COR-L47 (cell line): Measurements from ENCODE around the gene PGPEP1.
"Not testable (repeated sequence)": the region's sequence is repeated elsewhere in the genome, so short reads cannot be mapped to it uniquely, and the experiment has no call there.

ENCODE experiments used
- DNase-seq: peaks from one replicate; lab custom pipeline; 2025; lab: John Stamatoyannopoulos, UW

The PGPEP1 gene

GRCh38 chr19:18308051-18308947, 32.1 kb upstream of the PGPEP1 start:
- no peak for DNase-seq

DNA sequence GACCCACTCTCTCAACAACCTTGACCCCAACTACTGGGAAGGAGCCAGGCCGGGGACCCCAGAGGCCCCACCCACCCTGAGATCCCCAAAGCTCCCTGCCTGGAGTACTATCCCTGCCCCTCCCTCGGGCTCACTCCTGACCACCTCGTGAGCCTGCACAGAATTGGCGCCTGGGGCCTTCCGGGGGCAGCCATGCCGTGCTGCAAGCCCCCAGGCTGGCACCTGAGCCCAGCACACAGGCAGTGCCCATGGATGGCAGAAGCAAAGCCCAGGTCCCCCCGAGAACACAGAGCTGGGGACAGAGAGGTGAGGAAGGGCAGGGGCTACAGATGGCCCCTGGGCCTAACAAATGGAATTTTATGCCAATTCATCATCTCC, 31.5 kb upstream of the PGPEP1 start:
- DNase-seq = no peak

GRCh38 chr19:18309525-18310064, 30.8 kb upstream of the PGPEP1 start:
- no peak for DNase-seq

DNA sequence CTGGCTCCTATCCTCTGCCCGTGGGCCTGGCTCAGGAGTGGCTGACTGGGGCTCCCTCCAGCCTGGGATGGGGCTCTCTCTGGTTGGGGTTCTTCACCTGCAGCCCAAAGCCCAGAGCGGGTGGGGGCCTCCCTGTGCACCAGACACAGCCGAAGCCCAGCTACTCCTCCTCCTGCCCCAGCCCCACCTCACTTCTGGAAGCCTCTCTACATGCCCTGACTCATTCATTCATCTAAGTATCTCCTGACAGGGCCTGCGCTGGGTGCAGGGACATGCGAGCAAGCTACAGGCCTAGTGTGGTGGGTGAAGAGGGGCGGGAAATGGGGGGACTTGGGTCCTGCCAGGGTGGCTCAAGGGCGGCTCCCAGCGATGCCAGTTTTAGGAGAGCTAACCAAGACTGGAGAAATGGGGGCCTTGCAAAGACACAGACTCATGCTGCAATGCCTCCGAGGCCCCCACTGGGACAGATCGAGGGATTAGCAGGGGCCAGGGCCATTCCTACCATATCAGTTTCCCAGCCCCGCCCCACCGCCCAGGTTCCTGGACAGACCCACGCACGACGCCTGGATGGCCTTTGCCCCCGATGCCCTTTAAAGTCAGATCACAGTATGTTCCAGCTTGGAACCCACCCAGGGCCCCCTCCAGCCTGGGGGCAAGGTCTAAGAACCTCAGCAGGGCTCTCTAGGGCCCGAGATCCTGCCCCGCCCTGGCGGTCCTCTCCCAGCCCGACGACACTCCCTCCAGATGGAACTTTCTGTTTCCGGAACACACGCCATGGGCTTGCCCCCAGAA, 30.1 kb upstream of the PGPEP1 start:
- DNase-seq = no peak

- no peak for DNase-seq
Measured at GRCh38 chr19:18310966-18311365, 29.4 kb upstream of the PGPEP1 start.

DNA sequence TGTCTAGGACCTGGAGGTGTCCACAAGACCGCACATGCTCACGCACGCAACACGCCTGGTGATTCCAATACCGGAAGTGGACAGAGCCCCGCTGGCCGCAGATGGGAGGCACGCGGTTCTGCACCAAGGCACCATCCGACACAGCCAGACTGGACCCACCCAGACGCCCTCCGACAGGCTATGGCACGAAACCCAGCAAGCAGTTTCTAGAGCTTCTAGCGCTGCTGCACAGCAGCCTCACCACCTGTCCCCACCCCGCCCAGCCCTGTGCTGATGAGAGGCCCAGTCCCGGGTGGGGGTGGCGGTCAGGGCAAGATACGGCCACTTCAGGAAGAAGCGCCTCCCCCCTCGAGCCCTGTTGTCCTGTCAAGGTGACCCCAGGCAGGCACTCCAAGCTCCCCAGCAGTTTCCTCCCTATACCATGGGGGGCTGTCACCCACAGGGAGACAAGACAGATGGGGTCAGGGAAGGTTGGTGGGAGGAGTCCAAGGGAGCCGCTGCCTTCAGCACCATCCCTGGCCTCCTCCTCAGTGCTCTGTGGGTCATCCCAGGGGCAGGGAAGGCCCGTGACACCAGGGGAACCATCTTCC, 28.8 kb upstream of the PGPEP1 start:
- DNase-seq = no peak

DNA sequence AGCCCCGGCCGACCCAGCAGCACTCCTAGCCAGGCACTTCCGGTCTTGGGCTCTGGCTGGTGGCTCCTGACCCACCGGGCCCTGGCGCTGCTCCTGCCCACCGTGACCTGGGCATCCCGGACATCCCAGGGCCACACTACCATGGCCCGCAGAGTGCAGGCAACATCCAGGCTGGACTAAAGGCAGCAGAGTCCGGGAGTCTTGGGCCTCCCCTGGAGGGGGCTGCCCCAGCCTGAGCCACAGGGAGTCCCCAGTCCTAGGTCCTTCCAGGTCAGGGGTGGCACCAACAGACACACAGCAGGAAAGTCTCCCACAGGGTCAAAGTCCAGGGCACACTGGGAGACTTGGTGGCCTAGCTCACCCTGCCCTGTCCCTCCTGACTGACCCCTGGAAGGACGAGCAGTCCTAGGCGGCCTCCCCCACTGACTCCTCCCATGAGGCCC, 28.3 kb upstream of the PGPEP1 start:
- no peak for DNase-seq

DNA sequence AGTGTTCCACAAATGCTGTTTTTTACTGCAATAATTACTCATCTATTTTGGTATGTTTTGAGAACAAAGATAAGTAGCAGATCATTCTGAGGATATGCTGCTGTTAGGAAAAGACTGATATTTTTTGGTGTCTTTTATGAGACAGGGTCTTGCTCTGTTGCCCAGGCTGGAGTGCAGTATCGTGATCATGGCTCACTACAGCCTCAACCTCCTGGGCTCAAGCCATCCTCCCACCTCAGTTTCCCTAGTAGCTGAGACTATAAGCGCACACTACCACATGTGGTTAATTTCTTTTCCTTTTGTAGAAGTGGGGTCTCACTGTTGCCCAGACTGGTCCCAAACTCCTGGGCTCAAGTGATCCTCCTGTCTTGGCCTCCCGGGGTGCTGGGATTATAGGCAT, 27.0 kb upstream of the PGPEP1 start:
- DNase-seq = no peak

GRCh38 chr19:18317961-18318800, 22.2 kb upstream of the PGPEP1 start:
- DNase-seq = no peak

DNA sequence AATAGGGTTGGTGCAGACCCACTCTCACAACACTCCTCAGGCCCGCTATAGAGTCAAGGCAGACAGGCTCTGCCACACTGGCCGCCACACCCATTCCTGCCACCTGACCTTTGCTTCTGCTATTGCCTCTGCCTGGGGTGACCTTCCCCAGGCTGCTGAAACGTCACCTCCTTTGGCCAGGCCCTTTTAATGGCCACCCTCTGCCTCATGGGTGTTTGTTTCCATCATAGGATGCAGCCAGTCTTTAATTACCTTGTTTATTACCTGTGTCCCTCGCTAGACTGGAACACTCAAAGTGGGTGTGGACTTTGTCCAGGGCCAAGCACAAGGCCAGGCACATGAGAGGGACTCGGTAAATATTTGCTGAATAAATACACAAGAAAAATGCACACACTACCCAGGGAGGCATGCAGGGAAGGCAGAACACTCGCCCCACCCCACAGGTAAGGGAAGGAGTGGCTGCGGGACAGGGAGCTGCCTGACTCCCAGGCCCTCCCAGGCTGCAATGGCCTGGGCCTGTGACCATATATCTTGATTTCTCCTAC, 20.7 kb upstream of the PGPEP1 start:
- no peak for DNase-seq

DNA sequence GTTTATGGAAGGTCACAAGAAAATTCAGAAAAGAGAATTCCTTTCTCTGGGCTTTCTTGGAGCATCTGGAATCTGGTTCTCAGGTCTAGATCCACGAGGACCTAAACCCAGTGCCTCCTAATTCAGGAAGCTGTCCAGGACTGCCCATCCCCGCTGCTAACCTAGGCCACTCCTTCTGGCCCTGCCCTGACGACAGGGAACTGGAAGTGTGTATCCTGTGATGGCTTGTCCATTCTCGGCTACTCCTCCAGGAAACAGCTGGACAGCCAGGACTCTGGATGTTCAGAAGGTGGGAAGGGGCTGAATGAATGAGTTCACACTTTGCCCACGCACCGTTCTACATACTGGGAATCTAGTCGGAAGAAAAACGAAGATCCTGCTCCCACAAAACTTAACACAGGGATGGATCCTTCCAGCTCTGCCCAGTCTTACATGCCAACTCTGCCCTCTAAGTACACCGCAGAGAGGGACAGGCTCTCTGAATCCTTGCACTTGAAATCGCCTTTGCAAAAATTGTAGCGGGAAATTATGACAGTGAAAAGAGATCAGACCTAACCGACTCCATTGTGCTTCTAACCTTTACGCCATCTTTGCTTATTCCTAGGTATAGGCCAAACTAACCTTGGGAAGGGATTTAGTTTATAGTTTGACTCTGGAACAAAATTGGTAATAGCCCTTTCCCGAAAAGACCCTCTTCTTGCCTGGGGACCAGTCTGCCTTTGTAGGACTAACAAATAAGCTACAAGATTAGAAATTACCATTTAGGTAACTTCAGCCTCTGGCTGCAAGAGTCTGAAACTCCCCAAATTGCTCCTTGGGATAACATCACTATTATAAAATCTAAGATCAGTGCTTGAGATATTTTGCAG, 19.3 kb upstream of the PGPEP1 start:
- DNase-seq = no peak

DNA sequence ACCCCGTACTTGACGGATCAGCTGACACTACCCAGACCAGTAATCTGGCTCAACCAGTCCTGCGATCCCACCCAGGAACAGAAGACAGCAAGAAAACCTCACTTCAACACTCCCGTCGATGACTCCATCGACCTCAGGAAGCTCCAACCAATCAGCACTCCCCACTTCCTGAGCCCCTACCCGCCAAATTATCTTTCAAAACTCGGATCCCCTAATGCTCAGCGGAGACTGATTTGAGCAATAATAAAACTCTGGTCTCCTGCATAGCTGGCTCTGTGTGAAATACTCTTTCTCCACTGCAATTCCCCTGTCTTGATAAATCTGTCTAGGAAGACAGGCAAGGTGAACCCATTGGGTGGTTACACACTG, 18.7 kb upstream of the PGPEP1 start:
- no peak for DNase-seq

DNA sequence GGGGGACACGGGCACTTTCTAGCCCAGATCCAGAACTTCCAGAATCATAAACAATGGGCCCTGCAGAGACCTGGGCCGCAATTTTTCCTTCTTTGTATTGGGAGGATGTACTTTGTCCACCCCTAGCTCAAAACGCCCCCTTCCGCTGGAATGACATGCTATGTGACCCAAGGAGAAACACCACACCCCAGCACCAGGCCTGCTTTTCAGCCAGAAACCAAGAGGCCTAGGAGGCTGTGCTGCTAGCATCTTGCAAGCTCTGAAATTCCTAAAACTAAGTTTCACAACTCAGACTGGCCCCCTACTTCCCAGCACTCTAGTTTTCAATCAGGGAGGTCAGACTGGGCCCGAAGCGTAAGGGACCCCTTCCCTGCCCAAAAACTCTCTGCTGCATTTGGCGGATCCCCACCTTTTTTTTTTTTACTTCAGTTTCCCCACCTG, 18.1 kb upstream of the PGPEP1 start:
- DNase-seq = peak; percentile 44

- peak; percentile 99 for DNase-seq
Measured at GRCh38 chr19:18322759-18323460, 17.5 kb upstream of the PGPEP1 start, which contains the start of gene LSM4. LSM4 (minus strand) TSS chr19:18323076; CDS start chr19:18323020, 56 bp downstream.

DNA sequence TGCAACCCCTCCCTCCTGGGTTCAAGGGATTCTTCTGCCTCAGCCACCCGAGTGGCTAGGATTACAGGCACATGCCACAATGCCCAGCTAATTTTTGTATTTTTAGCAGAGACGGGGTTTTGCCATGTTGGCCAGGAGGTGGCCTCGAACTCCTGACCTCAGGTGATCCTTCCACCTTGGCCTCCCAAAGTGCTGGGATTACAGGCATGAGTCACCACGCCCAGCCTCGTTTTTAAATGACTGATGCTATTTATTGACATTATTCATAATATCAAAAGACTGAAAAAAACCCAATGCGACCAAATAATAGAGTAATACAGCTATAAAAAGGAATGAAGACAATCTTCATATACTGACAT, 16.0 kb upstream of the PGPEP1 start:
- DNase-seq = not testable (repeated sequence)

DNA sequence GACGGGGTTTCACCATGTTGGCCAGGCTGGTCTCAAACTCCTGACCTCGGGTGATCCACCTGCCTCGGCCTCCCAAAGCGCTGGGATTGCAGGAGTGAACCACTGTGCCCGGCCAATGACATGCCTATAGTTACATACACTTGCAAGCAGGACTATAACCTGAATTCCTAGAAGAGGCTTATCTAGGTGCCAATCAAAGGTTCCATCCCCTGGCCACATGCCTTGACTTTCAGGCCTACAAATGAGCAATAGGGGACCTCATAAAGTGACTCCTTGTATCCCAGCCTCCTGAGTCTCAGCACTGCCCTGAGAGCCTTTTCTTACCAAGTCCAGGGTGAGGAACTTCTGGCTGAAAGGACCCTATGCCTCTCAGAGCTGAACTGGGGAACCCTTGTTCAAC, 13.6 kb upstream of the PGPEP1 start:
- DNase-seq = no peak

GRCh38 chr19:18328340-18329034, 11.9 kb upstream of the PGPEP1 start:
- peak; percentile 91 for DNase-seq

GRCh38 chr19:18329035-18329376, 11.4 kb upstream of the PGPEP1 start:
- no peak for DNase-seq

DNA sequence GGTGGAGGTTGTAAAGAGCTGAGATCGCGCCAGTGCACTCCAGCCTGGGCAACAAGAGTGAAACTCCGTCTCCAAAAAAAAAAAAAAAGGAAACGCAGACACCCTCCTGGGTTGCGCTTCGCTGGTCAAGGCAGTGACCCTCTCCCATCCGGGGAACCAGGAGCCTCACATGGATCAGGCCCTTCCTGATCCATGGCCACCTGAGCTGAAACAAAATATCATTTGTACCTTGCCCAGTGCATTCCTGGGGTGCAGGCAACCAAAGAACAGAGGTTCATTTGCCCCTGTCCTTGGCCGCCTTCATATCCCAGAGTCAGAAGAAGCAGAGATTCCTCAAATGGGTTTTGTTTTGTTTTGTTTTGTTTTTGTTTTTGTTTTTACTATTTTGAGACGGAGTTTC, 9.5 kb upstream of the PGPEP1 start:
- no peak for DNase-seq
